HG03064 (cell line): ENCODE measurements around the gene DND1.
"Not testable (repeated sequence)": the region's sequence is repeated elsewhere in the genome, so short reads cannot be mapped to it uniquely, and the experiment has no call there.

ENCODE experiments used
- ATAC-seq: cut with Tn5 transposase; IDR thresholded peaks from one replicate; pipeline ENCODE4 v1.9.1; 2021; ENCODE audit warnings: low read depth; ENCODE audit not compliant: unreplicated experiment

The DND1 gene

GRCh38 chr5:140631831-140632365 is 41.5 kb downstream of the DND1 start:
- no peak for ATAC-seq

GRCh38 chr5:140631036-140631417 is 42.3 kb downstream of the DND1 start:
- no peak for ATAC-seq

- ATAC-seq: no peak
Measured at GRCh38 chr5:140630292-140631035, 42.9 kb downstream of the DND1 start.

GRCh38 chr5:140628711-140629110 is 44.7 kb downstream of the DND1 start:
- ATAC-seq: no peak

GRCh38 chr5:140627972-140628371 is 45.4 kb downstream of the DND1 start:
- ATAC-seq: no peak

GRCh38 chr5:140624886-140625285 is 48.5 kb downstream of the DND1 start:
- not testable (repeated sequence) for ATAC-seq

GRCh38 chr5:140623061-140623460 is 50.3 kb downstream of the DND1 start:
- not testable (repeated sequence) for ATAC-seq

GRCh38 chr5:140622301-140622700 is 51.1 kb downstream of the DND1 start:
- ATAC-seq: no peak
